Measurements from ENCODE around the gene ADAMTSL3. TPM values are rescaled to one million over a fixed set of nuclear protein-coding genes. Genes with fewer than 3 reads are reported as not detected.

The ADAMTSL3 gene
- polyA plus RNA-seq, 1 of the 3 experiments (the other 2 are of a cell fraction) = 0.02 TPM

DNA sequence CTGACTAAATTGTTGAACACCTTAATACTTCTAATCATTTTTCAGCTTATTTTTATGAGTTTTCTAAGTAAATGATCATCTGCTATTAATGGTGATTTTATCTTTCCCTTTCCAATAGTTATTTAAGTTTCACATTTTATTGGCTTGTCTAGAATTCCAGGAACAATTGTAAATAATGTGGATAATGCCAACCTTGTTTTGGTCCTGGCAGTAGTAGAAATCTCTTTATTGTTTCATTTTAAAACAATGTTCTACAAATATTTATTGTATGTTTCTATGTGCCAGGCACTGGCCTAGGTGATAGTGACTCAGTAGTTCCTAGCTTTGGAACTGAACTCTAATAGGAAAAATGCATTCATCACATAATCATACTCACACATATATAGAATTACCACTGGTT, 264.1 kb downstream of the ADAMTSL3 start:
- no peak overlapping the region for H2AFZ ChIP-seq (ENCODE audit: low read depth)
- no peaks in the 10 kb centered on the region for H3K4me1 ChIP-seq (ENCODE audit: control insufficient read depth in 1 of 2, insufficient read depth in 2 of 2, low read depth in 1 of 2, low read length in 1 of 2)
- no peak overlapping the region for H3K27ac ChIP-seq (ENCODE audit: low read depth in 2 of 2, low read length in 1 of 2)
- H3K36me3 ChIP-seq (replicated peaks in 1 of 2; ENCODE audit: control insufficient read depth in 1 of 2, insufficient read depth in 2 of 2, low read length in 1 of 2) = no peaks in the 10 kb centered on the region
- H3K27me3 ChIP-seq (ENCODE audit: insufficient read depth) = no peaks in the 10 kb centered on the region
- H3K9me3 ChIP-seq = no peaks in the 10 kb centered on the region
- TF ChIP-seq, protein P1, sequence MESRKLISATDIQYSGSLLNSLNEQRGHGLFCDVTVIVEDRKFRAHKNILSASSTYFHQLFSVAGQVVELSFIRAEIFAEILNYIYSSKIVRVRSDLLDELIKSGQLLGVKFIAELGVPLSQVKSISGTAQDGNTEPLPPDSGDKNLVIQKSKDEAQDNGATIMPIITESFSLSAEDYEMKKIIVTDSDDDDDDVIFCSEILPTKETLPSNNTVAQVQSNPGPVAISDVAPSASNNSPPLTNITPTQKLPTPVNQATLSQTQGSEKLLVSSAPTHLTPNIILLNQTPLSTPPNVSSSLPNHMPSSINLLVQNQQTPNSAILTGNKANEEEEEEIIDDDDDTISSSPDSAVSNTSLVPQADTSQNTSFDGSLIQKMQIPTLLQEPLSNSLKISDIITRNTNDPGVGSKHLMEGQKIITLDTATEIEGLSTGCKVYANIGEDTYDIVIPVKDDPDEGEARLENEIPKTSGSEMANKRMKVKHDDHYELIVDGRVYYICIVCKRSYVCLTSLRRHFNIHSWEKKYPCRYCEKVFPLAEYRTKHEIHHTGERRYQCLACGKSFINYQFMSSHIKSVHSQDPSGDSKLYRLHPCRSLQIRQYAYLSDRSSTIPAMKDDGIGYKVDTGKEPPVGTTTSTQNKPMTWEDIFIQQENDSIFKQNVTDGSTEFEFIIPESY (IDR thresholded peaks at IDR 0.05; ENCODE audit: borderline replicate concordance, low read depth) = no peak
- TF ChIP-seq RFX5 (IDR thresholded peaks at IDR 0.05; ENCODE audit: low read length) = no peak
- TF ChIP-seq TEAD4 (IDR thresholded peaks at IDR 0.05; ENCODE audit: borderline replicate concordance, insufficient read depth) = no peak
- TF ChIP-seq RCOR1 (IDR thresholded peaks at IDR 0.05; ENCODE audit: low read length) = no peak
- no peak for TF ChIP-seq POLR2AphosphoS5 (IDR thresholded peaks at IDR 0.05; ENCODE audit: low read depth, low read length)
- TF ChIP-seq YY1 (IDR thresholded peaks at IDR 0.05; ENCODE audit: low read depth) = no peak
- TF ChIP-seq, protein P2, sequence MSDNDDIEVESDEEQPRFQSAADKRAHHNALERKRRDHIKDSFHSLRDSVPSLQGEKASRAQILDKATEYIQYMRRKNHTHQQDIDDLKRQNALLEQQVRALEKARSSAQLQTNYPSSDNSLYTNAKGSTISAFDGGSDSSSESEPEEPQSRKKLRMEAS (IDR thresholded peaks at IDR 0.05; ENCODE audit: low read depth) = no peak
- TF ChIP-seq, protein P3, sequence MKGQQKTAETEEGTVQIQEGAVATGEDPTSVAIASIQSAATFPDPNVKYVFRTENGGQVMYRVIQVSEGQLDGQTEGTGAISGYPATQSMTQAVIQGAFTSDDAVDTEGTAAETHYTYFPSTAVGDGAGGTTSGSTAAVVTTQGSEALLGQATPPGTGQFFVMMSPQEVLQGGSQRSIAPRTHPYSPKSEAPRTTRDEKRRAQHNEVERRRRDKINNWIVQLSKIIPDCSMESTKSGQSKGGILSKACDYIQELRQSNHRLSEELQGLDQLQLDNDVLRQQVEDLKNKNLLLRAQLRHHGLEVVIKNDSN (IDR thresholded peaks at IDR 0.05; ENCODE audit: borderline replicate concordance, low read depth) = no peak
- CTCF ChIA-PET = no interaction called here
- no peak overlapping the region for H3K9ac ChIP-seq
- DNase-seq = no peak
- POLR2A ChIA-PET = no interaction called here
- no peaks in the 10 kb centered on the region for H4K20me1 ChIP-seq (ENCODE audit: insufficient read depth)
- H3K4me3 ChIP-seq (ENCODE audit: low read depth in 2 of 2, low read length in 1 of 2) = no peak overlapping the region
- no peaks in the 10 kb centered on the region for H3K79me2 ChIP-seq (ENCODE audit: insufficient read depth)
- no peaks in the 10 kb centered on the region for H3K9me2 ChIP-seq
- H3K4me2 ChIP-seq = no peak overlapping the region
- no peaks in the 10 kb centered on the region for H3F3A ChIP-seq (replicated peaks; ENCODE audit: insufficient read depth)

DNA sequence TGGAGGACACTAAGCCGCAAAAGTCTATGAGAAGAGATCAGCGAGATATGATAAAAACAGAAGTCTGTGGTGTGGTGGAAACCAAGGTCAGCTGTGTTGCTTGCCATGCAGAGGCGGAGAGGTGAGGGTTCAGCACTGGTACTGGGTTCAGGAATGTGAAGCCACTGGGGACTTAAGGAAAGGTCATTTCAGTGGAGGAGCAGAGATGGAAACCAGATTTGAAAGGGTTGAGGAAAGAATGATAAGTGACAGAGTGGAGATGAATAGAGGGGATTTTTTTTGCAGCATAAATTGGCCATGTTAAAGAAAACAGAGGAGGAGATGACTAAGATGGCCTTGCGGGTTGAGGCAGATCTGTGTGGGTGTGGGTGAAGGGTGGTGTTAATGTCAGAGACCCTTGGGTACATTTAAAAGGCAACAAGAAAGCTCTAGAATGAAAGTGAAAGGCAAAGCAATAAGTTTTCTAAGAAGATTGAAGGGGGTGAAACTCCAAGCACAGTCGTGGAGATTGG, 265.5 kb downstream of the ADAMTSL3 start:
- Histone ChIP-seq H3K9ac (no peak overlapping the region), H3K4me3 (ENCODE audit: low read depth in 2 of 2, low read length in 1 of 2) (no peak overlapping the region), H3K4me1 (ENCODE audit: control insufficient read depth in 1 of 2, insufficient read depth in 2 of 2, low read depth in 1 of 2, low read length in 1 of 2) (no peaks in the 10 kb centered on the region), H3K4me2 (no peak overlapping the region), H3K27ac (ENCODE audit: low read depth in 2 of 2, low read length in 1 of 2) (no peak overlapping the region), H3K9me3 (no peaks in the 10 kb centered on the region), H3K36me3 (replicated peaks in 1 of 2; ENCODE audit: control insufficient read depth in 1 of 2, insufficient read depth in 2 of 2, low read length in 1 of 2) (no peaks in the 10 kb centered on the region), H2AFZ (ENCODE audit: low read depth) (no peak overlapping the region), H3K9me2 (no peaks in the 10 kb centered on the region), H4K20me1 (ENCODE audit: insufficient read depth) (no peaks in the 10 kb centered on the region), H3K79me2 (ENCODE audit: insufficient read depth) (no peaks in the 10 kb centered on the region), H3F3A (replicated peaks; ENCODE audit: insufficient read depth) (no peaks in the 10 kb centered on the region), H3K27me3 (ENCODE audit: insufficient read depth) (no peaks in the 10 kb centered on the region)
- POLR2A ChIA-PET = no interaction called here
- 27% methylated on average over 5 of the region's 5 CpGs for WGBS (ENCODE audit: low lambda C conversion rate)
- no peak for DNase-seq
- CTCF ChIA-PET = no interaction called here
- TF ChIP-seq SMC3 (IDR thresholded peaks at IDR 0.05; ENCODE audit: low read depth, low read length) (no peak), SIN3A (IDR thresholded peaks at IDR 0.05; ENCODE audit: borderline replicate concordance, low read depth, low read length) (no peak), RAD21 (IDR thresholded peaks at IDR 0.05; ENCODE audit: low read length) (no peak), YY1 (IDR thresholded peaks at IDR 0.05; ENCODE audit: low read depth) (no peak), TCF12 (IDR thresholded peaks at IDR 0.05) (no peak), POLR2AphosphoS5 (IDR thresholded peaks at IDR 0.05; ENCODE audit: low read depth, low read length) (no peak), RFX5 (IDR thresholded peaks at IDR 0.05; ENCODE audit: low read length) (no peak), CHD2 (IDR thresholded peaks at IDR 0.05; ENCODE audit: low read length, partially characterized antibody) (no peak), MEF2A (IDR thresholded peaks at IDR 0.05; ENCODE audit: borderline replicate concordance, low read depth) (no peak), MXI1 (IDR thresholded peaks at IDR 0.05; ENCODE audit: low read depth, low read length) (no peak), FOXJ3 (CRISPR knock-in tag; IDR thresholded peaks at IDR 0.05) (no peak), NFIC (IDR thresholded peaks at IDR 0.05; ENCODE audit: borderline replicate concordance) (no peak), FOSL2 (IDR thresholded peaks at IDR 0.05; ENCODE audit: borderline replicate concordance, low read depth) (no peak)
- TF ChIP-seq, protein P2 (IDR thresholded peaks at IDR 0.05; ENCODE audit: low read depth) = no peak
- TF ChIP-seq, protein P1 (IDR thresholded peaks at IDR 0.05; ENCODE audit: borderline replicate concordance, low read depth) = no peak
- TF ChIP-seq, protein P4, sequence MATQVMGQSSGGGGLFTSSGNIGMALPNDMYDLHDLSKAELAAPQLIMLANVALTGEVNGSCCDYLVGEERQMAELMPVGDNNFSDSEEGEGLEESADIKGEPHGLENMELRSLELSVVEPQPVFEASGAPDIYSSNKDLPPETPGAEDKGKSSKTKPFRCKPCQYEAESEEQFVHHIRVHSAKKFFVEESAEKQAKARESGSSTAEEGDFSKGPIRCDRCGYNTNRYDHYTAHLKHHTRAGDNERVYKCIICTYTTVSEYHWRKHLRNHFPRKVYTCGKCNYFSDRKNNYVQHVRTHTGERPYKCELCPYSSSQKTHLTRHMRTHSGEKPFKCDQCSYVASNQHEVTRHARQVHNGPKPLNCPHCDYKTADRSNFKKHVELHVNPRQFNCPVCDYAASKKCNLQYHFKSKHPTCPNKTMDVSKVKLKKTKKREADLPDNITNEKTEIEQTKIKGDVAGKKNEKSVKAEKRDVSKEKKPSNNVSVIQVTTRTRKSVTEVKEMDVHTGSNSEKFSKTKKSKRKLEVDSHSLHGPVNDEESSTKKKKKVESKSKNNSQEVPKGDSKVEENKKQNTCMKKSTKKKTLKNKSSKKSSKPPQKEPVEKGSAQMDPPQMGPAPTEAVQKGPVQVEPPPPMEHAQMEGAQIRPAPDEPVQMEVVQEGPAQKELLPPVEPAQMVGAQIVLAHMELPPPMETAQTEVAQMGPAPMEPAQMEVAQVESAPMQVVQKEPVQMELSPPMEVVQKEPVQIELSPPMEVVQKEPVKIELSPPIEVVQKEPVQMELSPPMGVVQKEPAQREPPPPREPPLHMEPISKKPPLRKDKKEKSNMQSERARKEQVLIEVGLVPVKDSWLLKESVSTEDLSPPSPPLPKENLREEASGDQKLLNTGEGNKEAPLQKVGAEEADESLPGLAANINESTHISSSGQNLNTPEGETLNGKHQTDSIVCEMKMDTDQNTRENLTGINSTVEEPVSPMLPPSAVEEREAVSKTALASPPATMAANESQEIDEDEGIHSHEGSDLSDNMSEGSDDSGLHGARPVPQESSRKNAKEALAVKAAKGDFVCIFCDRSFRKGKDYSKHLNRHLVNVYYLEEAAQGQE (IDR thresholded peaks at IDR 0.05; ENCODE audit: low read depth, low read length) = no peak

Measured in SK-N-SH (cell line).